Stimulated activated CD4-positive, alpha-beta T cell treated with anti-CD3 and anti-CD28 coated beads, Interleukin-12 subunit alpha, Interleukin-12 subunit beta, amount 100 ng/mL, for 24 hours (primary cell): Measurements from ENCODE around the gene KIF5A.

ENCODE experiments used
- DNase-seq, 2 experiments: peaks; one replicate each; pipeline ENCODE4 v3.0.0-alpha.2; 2020; ENCODE audit warnings: low read depth in 2 of 2

KIF5A gene

DNA sequence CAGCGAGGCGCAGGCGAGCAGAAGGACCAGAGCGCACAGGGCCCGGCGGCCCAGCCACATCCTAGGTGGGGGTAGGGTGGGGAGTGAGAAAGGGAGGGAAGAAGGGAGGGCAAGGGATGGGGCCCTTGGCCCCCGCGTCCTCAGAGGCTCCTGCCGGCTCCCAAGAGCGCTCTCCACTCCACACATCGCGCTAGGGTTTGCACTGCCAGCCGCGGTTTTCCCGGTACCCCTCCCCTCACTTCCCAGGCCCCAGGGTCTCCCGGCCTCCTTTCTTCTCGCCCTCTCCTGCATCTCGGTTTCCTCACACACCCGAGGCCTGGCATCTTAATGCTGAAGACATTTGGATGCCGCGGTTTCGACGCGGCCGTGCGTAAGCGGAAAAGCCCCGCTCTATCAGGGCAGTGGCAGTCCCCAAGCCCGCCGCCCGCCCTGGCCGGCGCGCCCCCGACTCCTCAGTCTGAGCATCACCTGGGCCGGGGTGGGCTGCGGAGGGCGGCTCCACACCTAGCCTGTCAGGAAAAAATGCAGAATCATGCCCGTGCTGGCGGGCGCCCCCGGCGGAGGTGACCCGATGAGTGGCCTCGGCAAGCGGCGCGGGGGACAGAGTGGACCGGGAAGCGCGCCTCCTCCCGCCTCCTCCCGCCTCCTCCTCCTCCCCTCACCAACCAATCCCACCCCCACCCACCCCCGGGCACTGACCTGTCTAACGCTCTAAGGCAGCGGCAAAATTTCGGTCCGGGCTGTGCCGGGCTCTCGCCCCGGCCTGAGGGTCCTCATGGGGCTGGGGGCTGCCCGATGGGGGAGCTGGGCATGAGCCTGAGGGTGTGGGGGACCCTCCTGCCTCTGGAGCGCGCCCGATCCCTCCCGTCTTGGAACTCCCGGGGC is 82.5 kb downstream of the KIF5A start:
- DNase-seq: no peak

DNA sequence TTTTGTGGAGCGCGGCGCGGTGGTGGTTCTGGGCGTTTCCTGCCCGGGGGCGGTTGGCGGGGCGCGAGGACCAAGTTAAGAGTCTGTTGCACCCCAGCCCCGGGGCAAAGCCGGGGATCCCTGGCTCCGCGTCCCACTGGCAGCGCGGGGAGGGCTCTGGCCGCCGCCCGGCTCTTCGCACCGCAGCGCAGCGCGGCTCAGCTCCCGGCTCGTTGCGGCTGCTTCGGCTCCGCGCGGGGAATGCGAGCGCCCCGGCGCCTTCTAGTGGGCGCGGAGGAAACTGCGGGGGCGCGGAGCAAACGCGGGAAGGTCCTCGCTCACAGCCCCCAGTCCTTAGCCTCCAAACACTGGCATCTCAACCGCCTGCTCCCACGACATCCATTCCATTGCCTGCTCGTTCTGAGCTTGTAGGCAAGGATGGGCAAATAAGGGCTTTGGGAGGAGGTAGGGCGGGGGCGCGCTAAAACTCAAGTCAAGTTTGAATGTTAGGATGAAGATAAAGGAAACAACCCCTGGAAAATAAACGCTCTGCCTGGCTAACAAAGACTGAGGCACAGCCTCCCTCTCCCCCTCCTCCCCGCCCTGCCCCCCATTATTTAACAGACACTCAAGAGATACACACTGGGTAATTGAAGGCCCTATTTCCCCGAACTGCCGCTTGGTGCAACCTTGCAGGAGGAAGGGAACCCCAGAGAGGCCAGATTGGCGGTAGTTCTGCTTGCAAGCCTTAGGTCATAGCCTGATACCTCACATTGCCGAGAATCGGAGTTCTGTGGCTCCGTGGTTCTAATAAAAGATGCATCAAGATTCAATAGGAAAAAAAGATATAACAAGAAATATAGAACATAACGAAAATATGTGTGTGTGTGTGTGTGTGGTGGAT is 83.4 kb downstream of the KIF5A start, which contains the start of gene B4GALNT1:
Gene B4GALNT1, minus strand, starts transcription at position 244 of the 883 bp plus-strand sequence. CDS start 1,069 bp downstream, outside the sequence.
- peak in 1 of 2 experiments; percentile 62 for DNase-seq
